GM21717 (cell line): ENCODE data around the gene AZI2.

Experiments
- ATAC-seq: cut with Tn5 transposase; IDR thresholded peaks from one replicate; pipeline ENCODE4 v1.9.1; 2021; ENCODE audit warnings: mild to moderate bottlenecking, moderate library complexity; ENCODE audit not compliant: unreplicated experiment

The AZI2 gene

DNA sequence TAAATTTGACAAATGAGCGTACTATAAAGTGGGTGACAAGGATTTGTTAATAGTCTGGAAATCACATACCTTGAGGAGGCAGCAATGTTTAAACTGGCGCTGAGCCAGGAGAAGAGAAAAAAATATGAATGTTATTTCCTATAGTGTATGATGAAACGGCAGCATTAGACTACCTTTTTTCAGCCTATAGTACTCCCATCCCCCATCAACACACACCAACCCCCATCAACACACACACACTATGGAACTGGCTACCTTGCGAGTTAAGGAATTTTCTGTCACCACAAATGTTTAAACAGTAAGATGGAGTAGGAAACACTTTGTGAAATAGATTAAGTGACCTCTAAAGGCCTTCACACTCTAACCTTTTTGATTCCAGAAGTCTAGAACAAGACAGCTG is 46.9 kb downstream of the AZI2 start:
- ATAC-seq = no peak

DNA sequence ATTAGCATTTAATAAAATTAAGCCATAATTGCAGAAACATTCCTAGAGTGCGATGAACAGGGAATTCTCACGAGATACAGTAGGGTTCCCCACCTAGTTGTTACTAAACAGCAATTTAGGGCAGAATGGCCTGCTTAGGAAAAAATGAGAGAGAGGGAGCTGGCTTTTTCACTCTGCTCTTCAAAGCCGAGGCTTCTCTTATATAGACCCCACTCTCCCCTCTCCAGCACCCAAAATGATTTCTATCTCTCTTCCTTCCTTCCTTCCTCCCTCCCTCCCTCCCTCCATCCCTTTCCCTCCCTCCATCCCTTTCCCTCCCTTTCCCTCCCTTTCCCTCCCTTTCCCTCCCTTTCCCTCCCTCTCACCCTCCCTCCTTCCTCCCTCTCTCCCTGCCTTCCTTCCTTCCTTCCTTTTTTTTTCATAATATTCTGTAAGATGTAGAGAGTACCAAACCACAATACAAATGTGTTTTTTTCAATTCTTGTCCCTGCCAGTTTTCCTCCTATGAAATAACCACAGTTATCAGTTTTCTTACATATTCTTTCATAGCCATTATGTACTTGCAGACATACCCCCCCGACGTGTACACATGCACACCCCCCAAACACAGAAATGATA is 48.2 kb downstream of the AZI2 start:
- ATAC-seq = no peak

DNA sequence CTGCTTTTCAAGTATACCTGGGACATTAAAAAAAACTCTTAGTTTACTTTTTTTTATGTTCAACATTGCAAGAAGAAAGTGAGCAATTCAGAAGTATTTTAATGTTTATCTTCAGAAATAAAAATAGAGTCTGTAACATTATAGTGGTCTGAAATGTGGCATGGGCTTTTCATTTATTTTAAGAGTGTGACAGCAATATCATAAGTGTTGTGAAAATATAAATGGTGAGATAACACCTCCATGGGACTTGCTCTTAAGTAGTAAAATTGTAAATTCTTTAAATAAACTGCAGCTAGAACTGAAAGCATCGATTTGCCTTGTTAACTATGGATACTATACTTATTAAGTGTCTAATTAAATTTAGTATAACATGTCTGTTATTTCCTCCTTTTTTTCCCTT is 48.9 kb downstream of the AZI2 start:
- ATAC-seq = no peak

DNA sequence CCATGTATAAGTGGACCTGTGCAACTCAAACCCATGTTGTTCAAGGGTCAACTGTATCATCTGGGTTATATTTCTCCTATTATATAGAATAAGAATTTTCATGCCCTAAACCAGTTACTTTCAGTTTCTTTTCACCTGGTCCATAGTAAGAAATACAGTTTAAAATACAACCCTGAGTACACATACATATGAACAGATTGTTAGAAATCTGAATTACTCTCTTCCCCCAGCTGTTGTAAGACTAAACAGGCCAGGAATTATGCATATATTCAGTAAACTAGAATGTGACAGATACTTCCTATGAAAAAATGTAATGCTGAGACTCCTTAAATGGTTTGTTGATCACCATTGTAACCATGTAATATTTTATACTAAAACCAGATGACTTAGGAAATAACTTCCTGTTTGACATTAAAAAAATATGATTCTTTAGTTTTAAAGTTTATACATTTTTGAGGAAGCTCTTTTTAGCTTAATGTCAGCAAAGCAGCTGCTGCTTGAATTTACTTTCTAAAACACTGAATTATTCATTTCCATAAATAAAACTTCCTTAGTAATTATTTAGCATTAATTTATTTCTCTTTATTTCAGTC is 52.6 kb downstream of the AZI2 start:
- ATAC-seq = peak; percentile 74

DNA sequence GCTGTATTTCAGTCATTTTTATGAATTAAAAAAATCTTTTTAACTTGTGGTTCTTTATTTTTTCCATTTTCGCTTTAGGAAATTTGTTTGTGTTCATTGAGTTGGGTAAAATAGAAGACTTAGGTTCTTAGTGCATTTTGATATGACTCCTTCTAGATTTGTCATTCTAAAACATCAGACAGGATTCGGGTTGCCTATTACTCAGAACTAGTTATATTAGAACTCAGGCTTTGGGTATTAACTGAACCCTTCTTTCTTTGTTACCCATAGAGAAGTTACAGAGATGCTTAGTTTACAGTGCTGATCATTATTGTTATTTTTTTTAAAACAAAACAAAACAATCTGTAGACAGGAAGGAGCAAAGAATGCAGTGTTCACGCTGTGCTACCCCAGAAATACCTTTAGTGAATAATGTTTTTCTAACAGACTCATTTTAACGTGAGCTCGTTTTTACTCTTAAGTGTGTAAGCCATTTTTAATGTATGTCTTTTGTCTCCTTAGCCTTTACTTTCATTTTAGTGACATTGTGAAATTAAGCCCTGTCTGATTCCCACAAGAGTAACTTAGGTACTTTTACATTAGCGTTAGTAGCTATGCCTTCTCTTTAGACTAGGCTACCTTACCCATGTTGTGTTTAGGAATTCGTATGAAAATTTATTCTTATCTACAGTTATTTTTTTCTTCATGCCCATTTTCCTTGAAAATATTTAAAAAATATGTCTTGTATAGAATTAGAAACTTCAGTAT is 53.8 kb downstream of the AZI2 start:
- no peak for ATAC-seq

DNA sequence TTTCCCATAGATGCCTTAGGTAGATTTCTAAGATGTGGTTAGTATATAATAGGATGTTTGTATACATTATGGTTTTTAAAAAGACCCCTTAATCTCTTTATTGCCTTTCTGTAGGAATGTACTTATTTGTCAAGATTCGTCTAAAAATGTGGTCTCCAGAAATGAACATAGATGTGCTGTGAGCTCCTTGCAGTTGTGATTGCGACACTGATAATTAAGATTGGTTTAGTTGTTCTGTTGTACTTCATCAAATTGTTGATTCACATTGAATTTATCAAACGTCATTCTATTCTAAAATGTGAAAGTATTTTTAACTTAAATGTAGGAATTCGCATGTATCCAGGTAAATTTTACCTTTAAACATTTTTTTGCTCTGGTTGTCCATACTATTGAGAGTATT is 56.0 kb downstream of the AZI2 start:
- no peak for ATAC-seq

DNA sequence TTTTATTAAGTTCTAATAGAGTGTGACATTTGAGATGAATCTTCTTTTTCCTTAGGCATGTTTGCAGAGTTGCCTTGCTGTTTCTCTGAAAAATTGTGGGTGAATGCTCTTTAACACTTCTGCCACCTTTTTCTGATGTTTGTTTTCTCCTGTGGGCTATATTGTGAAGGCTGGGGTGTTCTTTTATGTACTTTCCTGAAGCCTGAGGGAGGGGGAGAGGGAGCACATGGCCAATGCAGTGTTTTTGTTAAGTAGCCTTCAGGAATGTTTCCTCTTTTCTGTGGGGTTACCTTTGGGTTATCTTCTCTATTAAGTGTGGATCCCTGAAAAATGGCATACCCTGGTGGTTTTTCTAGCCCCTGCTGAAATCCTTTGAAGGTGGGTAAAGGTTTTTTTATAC is 57.0 kb downstream of the AZI2 start:
- no peak for ATAC-seq

DNA sequence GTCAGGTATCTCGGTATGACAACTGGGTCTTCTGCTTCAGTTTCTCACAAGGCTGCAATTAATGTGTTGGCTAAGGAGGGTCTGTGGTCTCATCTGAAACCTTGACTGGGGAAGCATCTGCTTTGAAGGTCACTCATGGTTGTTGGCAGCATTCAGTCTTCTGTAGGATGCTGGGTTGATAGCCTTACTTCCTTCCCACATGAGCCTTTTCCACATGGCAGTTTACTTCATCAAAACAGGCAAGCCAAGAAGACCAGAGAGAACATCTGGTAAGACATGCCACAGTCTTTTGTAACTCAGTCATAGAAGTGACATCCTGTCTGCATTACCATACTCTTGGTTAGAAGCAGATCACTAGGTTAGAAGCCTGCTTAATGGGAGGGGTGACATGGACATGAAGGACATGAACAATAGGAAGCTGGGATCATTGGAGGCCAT is 57.7 kb downstream of the AZI2 start:
- no peak for ATAC-seq

DNA sequence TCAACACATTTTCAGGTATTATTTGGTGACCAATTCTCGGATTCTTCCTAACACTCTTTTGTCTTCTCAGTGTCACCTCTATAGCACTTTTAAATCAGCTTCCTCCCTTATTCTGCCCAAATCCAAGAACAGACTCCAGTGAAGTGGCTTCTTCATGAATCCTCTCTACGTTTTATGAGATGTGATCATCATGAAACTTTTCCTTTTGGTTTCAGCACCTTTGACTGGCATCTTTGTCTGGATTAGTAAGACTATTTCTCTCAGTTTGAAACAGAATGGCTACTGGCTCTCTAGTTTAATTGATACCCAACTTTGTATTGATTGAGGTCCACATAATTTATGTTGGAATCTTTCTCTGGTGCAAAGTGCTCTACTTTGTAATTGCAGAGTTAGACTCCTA is 61.6 kb downstream of the AZI2 start:
- no peak for ATAC-seq

DNA sequence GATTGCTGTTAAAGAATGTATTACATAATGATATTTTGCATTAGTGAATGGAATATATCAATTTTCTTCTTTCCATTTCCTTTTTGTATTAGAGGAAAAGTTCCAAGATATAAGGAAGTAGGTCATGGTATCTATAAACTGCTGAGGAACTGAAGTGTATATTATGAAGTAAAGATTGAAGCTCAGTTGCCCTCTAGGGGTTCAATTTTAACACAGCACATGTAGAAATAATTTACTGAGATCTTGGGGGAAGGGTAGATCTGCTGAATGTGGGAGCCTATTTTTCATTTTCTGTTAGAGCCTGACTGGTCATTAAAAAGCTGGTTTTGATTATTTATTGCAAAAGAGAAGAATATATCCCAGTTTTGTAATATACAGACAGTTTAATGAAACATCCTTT is 62.0 kb downstream of the AZI2 start:
- peak; percentile 74 for ATAC-seq

DNA sequence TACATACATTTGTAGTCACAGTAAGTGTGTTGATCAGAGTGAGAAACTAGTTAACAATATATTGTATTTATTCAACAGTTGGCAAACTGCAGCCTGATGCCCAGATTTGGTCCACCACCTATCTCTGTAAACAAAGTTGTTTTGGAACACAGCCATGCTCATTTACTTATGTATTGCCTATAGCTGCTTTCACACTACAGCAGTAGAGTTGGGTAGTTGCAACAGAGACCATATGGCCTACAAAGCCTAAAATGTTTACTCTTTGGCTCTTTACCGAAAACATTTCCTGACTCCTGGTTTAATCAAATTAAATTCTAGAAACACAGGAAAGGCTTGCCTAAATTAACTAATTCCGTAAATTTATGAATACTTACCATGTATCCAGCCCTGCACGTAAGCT is 67.8 kb downstream of the AZI2 start:
- no peak for ATAC-seq

DNA sequence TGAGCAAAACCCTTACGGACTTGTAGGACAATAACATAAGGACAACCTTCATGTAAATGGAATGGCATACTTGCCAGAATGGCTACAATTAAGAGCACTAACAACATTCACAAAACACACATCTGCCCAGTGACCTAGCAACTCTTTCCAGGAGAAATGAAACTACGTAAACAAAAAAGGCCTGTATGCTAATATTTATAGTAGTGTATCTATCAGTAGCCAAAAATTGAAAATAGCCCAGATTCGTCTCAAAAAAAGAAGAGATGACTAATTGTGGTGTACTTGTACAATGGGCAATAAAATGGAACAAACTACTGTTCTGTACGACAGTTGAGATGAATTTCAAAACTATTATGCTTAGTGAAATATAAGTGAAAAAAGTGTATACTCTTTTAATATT is 68.9 kb downstream of the AZI2 start:
- ATAC-seq = no peak

DNA sequence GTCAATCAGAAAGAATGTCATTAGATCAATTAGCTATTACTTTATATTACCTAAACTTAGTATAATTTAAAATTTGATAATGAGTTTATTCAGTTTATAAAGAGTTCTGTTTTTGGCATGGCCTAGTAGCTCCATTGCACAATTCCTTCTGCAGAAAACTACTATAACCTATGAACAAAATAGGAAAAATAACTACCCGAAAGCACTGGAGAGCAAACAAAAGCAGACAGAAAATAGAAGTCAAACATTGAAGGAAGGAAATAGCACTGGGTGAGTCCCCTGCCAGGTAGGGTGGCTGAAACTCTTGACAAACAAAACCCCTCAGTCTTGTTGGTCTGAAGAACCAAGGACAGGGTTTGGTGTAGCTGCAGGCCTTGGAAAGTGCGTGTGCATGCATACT is 69.7 kb downstream of the AZI2 start:
- no peak for ATAC-seq

DNA sequence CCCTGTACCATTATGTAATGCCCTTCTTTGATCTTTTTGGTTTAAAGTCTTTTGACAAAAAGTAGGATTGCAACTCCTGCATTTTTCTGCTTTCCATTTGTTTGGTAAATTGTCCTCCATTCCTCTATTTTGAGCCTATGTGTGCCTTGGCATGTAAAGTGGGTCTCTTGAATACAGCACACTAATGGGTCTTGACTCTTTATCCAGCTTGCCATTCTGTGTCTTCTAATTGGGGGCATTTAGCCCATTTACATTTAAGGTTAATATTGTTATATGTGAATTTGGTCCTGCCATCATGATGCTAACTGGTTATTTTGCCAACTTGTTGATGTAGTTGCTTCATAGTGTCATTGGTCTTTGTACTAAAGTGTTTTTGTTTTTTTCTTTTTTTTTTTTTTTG is 74.8 kb downstream of the AZI2 start:
- no peak for ATAC-seq
